GM04503 (cell line): ENCODE results near the gene RANBP9.

Experiments
- DNase-seq: peaks from one replicate; pipeline ENCODE4 v3.0.0-alpha.2; 2012; ENCODE audit warnings: low read depth

The RANBP9 gene

GRCh38 chr6:13678255-13678983 lies 33.2 kb downstream of the RANBP9 start:
- no peak for DNase-seq

DNA sequence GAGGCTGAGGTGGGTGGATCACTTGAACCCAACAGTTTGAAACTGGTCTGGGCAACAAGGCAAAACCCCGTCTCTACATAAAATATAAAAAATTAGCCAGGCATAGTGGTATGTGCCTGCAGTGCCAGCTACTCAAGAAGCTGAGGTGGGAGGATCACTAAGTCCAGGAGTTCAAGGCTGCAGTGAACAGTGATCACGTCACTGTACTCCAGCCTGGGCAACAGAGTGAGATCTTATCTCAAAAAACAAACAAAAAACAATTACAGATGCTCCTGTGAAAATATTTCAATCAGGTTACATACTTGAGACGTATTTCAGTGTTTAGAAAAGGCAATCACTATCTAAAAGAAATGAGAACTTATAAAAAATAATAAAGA lies 33.8 kb downstream of the RANBP9 start:
- no peak for DNase-seq

GRCh38 chr6:13676551-13677156 lies 35.0 kb downstream of the RANBP9 start:
- no peak for DNase-seq

DNA sequence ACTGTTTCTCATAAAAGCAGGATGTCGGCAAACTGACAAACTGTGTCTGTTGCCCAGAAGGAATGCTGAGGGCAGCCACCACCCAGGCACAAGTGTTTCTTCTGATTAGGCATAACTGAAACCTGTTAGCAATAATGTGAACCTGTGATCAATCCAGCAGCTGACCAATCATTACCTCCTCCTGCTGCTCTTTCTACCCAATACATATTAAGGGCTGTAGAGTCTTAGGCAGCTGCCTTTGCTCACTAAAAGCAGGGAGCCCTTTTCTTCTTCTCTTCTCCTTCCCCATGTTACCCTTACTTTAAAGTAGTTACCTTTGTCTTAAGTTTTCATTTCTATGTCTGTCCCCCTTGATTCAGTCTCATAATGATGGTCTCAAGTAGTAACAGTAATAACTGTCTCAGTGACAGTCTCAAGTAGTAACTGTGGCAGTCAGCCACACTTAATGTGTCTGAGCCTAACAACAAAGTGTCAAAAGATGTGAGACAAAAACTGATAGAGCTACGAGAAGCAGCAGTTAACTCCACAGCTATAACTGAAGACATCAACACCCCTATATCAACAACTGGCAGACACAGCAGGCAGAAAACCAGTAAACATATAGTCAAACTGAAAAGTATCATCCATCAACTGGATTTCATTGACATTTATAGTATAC lies 37.0 kb downstream of the RANBP9 start:
- no peak for DNase-seq

GRCh38 chr6:13673825-13674444 lies 37.7 kb downstream of the RANBP9 start:
- DNase-seq: no peak

GRCh38 chr6:13673368-13673767 lies 38.3 kb downstream of the RANBP9 start:
- DNase-seq: no peak

DNA sequence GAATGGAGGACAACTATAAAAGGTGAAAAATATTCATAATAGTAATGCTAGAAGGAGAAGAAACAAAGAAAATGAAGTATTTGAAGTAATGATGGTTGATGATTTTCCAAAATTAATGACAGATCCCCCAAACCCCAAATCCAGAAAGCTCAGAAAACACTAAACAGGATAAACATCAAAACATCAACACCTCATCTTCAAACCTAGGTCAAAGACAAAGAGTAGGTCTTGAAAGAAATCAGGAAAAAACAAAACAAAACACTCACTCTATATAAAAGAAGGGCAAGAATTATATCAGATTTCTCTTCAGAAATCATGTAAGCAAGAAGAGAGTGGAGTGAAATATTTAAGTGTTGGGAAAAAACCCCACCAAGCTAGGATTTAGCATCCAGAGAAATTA lies 38.7 kb downstream of the RANBP9 start:
- DNase-seq: no peak

DNA sequence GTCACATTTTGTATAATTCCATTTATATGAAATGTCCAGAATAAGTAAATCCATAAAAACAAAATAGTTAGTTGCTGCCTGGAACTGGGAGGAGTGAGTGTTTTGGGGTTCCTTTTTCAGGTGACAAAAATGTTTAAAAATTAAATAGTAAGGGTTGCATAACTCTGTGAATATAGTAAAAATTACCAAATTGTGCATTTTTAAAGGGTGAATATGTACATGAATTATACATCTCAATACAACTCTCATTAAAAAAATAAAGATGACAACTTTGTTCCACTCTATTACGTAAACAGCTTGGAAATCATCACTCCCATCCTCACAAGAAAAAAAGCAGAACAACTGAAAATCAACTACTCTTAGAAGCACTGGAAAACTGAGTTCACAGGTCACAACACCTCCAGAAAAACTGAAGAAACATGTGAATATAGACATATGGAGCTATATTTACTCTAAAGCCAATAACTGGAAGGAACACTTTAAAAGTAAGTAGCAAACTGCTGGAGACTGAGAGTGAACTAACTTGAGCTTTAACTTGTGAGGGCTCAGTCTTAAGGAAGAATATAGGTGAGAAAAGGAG lies 40.0 kb downstream of the RANBP9 start:
- no peak for DNase-seq

GRCh38 chr6:13669476-13669875 lies 42.2 kb downstream of the RANBP9 start:
- DNase-seq: no peak

DNA sequence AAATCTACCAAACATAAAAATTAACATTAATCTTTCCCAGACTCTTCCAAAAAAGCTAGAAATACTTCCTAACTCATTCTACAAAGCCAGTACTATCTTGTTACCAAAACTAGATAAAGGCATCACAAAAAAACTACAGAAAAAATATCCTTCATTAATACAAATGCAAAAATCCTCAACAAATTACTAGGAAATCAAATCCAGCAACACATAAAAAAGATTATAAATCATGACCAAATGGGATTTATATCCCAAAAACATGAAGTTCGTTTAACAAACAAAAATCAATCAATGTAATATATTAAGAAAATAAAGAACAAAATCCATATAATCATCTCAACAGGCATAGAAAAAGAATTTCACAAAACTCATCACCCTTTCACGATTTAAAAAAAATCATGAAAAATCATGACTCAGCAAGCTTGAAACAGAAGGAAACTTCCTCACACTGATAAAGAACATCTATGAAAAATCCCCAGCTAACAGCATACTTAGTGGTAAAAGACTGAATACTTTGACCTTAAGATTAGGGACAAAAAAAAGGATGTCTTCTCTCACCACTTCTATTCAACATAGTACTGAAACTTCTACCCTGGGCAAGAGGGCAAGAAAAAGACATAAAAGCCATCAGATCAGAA lies 43.2 kb downstream of the RANBP9 start:
- no peak for DNase-seq

GRCh38 chr6:13667655-13668054 lies 44.0 kb downstream of the RANBP9 start:
- DNase-seq: no peak

DNA sequence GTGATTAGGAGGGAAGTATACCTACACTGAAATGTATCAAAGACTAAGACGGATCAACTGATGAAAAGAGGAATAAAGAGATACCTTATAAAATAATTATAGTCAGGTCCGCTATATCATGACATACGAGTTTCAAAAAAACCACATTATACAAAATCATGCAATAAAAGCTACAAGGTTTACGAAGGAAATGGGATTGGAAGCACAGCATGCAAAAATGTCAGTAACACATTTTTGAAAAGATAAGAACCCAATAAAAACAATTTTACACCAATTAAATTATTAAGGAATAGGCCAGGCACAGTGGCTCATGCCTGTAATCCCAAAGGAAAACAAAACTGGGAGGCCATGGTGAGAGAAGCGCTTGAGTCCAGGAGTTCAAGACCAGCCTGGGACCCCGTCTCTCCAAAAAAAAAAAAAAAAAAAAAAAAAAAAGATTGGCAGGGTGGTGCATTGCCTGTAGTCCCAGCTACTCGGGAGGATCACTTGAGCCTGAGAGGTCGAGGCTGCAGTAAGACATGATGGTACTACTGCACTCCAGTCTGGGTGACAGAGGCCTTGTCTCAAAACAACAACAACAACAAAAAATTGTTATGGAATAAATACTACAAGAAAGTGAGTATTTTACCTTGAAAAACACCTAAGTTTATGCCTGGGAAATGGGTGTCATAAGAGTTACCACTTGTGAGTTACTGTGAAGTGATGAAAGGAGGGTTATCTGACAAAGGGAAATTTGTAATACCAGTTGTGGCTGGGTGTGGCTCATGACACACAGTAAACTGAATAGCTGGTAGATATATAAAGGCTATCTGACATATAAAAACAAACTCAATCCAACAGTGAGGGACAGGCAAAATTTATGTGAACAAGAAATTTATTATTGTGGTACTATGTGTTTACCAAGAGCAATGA lies 45.2 kb downstream of the RANBP9 start:
- no peak for DNase-seq

GRCh38 chr6:13664703-13665352 lies 46.8 kb downstream of the RANBP9 start:
- no peak for DNase-seq

- no peak for DNase-seq
Observed at GRCh38 chr6:13663986-13664385, 47.6 kb downstream of the RANBP9 start.

DNA sequence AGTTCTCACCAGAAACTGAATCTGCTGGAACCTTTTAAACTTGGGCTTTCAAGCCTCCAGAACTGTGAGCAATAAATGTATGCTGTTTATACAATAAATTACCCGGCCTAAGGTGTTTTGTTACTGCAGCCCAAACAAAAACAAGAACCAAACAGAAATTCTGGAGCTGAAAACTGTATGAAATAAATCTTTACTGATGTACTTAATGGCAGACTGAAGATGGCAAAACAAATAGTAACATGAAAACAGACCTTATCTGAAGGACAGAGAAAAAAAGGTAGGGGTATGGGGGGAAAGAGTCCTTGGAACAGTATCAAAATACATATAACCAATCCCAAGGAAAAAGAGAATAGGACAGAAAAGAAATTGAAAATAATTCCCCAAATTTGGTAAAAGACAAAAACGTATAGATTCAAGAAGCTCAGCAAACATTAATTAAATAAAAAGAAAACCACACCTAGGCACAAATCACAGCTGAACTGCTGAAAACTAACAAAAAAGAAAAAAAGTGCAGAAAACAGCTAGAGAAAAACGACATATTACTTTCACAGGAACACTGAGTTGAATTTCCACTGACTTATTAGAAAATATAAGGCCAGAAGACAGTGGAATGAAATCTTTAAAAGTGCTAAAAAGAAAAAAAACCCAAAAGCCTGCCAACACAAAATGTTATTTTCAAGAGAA lies 48.8 kb downstream of the RANBP9 start:
- no peak for DNase-seq

GRCh38 chr6:13661647-13662046 lies 50.0 kb downstream of the RANBP9 start:
- DNase-seq: no peak

DNA sequence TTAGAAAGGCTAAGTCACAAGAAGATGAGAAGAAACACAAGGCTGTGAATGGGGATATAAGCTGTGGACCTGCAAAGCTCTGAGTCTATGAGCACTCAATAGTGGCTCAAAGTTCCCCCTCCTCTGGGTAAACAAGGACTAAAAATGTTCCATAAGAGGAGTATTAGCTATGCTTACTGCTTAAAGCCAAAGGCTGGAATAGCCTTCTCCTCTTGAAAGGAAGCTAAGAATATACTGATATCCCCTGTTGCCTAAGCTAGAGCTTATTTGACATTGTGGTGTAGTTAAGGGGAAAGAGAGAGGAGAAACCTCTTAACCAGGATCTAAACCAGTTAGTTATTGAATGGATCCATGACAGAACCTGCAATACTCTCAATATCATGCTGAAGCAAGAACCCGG lies 50.7 kb downstream of the RANBP9 start:
- no peak for DNase-seq

GRCh38 chr6:13660273-13660672 lies 51.4 kb downstream of the RANBP9 start:
- no peak for DNase-seq

- no peak for DNase-seq
Observed at GRCh38 chr6:13655700-13656099, 55.9 kb downstream of the RANBP9 start.

DNA sequence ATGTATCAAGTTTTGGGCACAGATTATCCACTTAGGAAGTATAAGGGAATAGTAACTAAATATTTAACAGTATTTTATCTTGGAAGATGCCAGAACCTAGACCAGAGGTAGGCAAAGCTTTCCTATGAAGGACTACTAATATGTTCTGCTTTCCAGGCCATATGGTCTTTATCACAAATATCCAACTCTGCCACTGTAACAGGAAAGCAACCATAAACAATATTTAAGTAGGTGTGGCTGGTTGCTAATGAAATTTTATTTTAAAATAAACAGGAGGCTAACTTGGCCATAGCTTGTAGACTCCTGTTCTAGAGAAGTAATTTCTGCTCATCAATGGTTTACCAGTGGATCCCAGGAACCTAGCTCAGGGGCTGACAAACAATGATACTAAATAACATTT lies 57.1 kb downstream of the RANBP9 start:
- DNase-seq: no peak
